GM18526 (cell line): ENCODE measurements around the gene RPTOR.

Experiments
- POLR2A ChIP-seq: IDR thresholded peaks from 3 replicates; pipeline ENCODE4 v1.6.1; 2011; ENCODE audit not compliant: insufficient read length; ENCODE audit errors: extremely low read depth

RPTOR gene

DNA sequence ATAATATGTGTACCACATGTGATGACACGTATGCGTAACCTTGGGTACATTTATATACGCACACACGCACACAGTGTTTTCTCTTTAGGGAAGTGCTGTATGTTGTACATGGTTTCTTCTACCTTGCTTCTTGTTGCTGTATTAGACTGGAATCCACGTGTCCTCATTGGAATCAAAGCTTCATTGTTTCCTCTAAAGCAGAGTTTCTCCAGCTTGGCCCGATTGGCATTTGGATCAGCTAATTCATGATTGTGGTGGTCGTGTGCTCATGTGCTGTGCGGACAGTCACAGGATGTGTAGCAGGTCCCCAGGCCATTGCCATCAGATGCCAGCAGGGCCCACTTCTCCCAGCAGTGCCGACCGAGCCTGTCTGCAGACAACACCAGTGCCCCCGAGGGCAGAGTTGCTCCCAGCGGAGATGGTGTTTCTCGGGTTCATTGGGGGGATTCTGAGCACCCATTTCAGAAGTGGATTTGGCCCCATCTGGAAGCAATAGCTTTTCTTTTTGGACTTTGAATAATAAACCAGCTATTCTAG is 148.4 kb downstream of the RPTOR start:
- TF ChIP-seq POLR2A: no peak

DNA sequence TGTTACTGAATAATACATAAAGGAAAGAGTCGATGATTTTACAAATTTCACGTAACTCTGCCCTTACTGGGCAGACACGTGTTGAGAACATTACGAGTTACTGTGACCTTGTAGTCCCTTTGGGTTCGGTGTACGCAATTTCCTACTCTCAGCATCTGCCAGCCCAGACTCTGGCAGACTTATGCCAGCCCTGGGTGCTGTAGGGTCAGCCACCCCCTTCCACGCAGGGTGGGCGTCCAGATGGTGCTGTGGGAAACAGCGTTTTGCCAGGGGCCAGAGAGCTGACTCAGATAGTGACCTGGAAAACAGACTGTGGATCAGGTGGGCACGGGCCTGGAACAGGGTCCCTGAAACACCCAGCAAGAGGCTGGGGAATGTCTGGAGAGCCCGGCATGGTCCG is 148.9 kb downstream of the RPTOR start:
- TF ChIP-seq POLR2A: no peak

DNA sequence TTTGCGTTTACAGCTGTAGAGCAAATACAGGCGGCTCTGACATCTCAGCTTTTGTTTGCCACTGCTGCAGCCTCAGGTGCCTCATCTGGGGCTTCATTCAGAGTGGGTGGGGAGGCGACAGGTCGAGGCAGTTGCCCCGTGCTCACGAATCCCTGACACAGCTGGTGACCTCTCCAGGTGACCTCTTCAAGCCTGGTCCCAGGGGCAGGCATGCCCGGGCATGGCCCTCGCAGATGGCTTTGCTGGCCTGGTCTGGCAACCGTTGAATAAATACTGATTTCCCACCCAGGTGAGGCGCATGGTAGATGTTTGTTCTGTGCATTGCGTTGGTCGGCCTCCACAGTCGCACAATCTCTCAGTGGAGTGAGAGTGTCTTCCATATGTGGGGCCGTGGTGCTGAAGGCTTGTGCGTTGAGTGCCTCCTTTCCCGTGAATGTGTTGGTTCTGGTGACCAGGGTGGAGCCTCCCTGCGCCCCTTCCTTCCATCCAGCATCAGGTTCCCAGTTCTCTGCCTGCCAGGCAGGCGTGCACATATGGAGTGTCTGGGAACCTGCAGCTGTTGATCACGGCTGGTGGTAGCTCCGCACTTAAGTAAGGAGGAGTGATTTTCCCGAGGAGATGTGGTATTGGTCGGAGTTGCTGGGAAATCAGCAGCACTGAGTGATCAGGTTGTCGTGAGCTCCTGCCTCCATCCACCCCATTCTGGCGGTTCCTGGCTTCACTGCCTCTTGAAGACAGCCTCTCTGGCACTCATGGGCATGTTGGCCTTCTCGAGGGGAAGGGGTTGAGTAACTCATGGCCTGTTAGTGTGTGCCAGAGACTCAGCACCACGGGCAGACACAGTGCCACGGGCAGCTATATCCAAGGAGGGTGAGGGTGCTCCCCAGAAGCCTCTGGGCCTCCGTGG is 149.7 kb downstream of the RPTOR start:
- TF ChIP-seq POLR2A: no peak

DNA sequence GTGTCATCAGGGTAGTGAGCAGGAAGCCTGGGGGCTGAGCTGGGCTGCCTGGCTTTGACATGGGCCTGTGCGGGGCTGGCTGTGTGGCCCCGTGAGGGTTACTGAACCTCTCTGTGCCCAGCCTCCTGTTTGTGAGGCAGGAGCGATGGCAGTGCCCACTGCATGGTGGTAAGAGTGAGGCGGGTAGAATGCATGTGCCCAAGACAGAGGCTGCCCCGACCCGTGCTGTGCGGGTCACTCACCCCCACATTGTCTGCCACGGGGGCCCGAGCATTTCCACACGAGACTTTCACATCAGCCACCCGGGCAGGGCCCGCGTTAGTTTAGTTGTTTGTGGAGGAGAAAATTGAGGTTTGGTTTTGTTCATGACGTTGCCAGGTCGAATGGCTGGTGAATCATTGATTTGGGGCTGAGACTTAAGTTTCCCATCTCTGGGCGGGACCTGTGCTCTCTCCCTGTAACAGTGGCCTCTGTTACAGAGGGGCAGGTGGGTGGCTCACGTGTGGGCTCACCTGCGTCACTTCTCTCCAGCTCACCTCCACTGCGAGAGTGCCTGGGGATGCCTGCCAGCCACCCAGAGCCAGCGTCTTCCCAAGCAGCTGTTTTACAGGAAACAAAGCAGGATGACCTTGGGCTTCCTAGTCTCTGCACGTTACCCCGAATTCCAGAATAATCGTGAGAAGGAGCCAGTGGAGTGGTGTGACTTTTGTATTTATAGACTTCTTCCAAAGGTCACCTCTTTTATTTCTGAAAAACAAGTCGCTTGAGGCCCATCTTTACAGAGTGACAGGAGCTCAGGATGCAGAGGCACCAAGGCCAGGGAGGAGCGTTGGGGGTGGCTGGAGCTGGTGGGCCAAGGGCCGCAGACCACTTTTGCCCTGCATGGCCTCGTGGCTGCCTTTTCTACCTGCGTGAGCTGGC is 150.6 kb downstream of the RPTOR start:
- TF ChIP-seq POLR2A: no peak

- no peak for TF ChIP-seq POLR2A
Observed at GRCh38 chr17:80695979-80696378, 151.3 kb downstream of the RPTOR start.

DNA sequence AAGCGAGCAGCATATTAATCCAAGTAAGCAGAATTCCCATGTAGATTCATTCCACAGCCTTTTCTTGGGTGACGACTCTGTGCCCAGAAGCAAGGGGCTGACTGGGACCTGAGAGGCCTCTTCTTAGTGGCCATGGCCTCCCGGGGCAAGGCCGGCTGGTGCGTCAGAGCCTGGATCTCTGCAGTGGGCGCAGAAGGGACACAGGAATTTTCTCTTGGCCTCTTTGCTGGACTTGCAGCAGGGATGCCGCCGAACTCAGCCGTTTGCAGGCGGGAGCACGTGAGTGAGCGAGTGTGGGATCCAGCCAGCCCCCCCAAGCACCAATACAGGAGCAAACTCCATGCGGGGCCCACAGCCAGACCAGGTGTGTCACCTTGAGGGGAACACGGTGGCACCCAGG is 151.8 kb downstream of the RPTOR start:
- TF ChIP-seq POLR2A: no peak

GRCh38 chr17:80696964-80697363 is 152.3 kb downstream of the RPTOR start:
- TF ChIP-seq POLR2A: no peak

GRCh38 chr17:80698297-80698696 is 153.7 kb downstream of the RPTOR start:
- TF ChIP-seq POLR2A: no peak

- TF ChIP-seq POLR2A: no peak
Observed at GRCh38 chr17:80701730-80702129, 157.1 kb downstream of the RPTOR start.

DNA sequence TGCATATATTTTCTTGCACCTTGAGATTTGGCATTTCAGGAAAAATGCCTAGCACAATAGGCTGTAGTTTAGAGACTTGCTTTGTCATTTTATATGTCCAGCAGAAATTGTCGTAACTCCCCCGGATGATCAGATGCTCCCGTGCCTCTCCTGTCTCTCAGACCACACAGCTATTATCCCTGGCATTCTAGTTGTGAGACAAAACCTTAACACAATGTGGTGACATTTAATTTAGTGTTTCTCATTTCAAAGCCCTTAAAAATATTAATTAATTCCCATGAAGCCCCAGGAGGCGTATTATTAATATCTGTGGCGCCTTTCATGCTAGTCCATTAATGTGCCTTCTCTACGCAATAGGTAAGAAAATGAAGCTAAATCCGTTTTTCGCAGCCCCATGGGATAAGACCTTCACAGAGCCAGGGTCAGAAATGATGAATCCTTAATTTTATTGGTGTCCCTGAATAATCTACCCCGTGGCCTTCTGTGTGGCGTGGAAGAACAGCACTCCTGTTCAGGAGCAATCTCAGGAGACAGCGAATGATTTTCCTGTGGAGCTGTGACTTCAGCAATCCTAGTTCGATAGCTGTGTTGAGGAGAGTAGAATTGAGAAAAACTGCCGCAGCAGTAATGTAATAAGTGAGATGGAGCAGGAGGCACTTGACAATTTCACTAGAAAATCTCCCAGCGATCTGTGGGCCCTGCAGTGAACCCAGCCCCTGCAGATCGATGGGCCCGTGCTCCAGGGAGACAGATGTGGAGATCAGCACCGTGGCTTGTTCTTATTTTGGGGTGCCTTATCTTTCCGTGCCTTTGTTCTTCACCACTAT is 157.9 kb downstream of the RPTOR start:
- TF ChIP-seq POLR2A: no peak

DNA sequence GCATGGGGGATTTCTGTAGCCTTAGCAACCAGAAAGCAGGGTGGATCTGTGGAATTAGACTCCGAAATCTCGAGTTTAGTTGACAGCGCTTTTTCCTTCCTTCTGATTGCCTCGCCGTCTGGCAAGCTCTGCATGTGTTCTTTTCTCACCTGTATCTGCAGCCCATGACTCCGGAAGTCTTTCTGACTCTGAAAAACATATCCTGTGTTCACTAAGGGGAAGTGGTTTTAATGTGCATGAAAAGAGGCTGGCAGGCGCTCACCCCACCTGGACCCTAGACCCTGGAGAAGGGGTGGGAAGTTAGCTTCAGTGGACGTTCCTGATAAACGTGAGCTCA is 158.5 kb downstream of the RPTOR start:
- no peak for TF ChIP-seq POLR2A

DNA sequence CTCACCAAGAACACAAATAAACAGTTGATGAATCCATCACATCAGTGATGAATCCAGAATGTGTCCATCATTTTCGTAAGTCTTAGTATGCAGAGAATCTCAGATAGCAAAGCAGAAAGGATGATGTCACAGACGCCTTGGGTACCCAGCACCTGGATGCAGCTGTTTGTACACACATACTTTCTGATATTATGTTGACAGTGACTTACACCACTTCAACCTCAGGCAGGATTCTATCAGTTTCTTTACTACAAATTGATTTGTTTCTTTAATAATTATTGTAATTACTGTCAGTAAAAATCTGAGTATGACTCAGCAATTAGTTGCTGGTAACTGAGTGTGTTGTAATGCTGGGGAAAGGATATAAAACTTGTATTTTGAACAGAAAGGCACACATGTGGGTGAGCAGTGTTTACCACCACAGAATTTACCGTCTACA is 159.8 kb downstream of the RPTOR start:
- no peak for TF ChIP-seq POLR2A

GRCh38 chr17:80704894-80705293 is 160.3 kb downstream of the RPTOR start:
- TF ChIP-seq POLR2A: no peak

GRCh38 chr17:80705988-80706387 is 161.3 kb downstream of the RPTOR start:
- TF ChIP-seq POLR2A: no peak

GRCh38 chr17:80706463-80706867 is 161.8 kb downstream of the RPTOR start:
- no peak for TF ChIP-seq POLR2A
